NCI-H146 (cell line): Measurements from ENCODE around the gene RMND5B.

ENCODE experiments used
- DNase-seq: peaks from one replicate; lab custom pipeline; 2025; lab: John Stamatoyannopoulos, UW

RMND5B gene

DNA sequence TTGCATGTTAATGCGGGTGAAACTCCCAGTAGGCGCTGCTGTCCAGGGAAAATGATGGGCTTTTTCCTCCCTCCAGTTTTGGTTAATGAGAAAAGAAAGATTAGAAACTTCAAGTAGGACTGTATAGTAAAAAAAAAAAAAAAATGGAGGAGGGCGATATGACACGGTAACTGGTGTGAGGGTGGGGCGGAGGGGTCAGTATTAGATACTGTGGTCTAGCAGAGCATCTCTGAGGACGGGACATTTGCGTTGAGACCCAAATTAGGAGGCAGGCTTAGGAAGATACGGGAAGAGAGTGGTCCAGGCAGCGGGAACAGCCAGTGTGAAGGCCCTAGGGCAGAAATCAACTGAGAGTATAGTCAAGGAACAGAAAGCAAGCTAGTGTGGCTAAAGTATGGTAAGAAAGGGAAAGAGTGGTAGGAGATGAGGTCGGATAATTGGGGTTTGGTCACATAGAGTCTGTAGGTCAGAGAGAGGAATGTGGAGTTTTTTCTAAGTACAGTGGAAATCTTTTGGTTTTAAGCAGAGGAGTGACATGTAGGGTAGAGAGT lies 707 bp downstream of the RMND5B start:
- DNase-seq, result peak; percentile 30

DNA sequence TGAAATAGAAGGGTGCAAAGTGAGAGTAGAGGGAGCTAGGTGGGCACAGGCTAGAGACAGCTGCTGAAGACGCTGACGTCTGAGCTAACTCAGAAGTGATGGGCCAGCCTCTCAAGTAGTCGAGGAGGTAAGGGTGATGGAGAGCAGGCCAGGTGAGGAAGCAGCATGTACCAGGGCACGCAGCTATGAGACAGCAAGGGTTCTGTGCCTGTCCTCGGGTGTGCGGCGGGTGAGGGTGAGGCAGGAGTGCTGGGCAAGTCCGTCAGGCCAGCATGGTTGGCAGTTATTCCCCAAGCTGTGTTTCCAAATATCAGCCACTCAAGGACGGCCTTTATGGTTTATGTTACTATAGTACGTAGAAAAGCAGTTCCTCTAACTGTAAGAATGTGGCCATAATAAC lies 6.2 kb downstream of the RMND5B start:
- no peak for DNase-seq

DNA sequence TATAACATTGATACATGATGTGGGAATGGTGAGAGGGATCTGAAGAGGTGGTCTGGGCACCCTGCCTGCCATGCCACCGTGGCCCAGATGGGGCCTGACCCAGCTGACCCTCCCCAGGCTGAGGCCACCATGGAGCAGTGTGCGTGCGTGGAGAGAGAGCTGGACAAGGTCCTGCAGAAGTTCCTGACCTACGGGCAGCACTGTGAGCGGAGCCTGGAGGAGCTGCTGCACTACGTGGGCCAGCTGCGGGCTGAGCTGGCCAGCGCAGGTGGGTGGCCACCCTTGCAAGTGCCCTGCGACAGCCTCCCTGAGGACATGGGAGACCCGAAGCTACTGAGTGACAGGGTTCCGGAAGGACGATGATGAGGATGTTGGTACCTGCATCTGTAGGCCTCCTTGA lies 7.2 kb downstream of the RMND5B start:
- DNase-seq, result no peak

DNA sequence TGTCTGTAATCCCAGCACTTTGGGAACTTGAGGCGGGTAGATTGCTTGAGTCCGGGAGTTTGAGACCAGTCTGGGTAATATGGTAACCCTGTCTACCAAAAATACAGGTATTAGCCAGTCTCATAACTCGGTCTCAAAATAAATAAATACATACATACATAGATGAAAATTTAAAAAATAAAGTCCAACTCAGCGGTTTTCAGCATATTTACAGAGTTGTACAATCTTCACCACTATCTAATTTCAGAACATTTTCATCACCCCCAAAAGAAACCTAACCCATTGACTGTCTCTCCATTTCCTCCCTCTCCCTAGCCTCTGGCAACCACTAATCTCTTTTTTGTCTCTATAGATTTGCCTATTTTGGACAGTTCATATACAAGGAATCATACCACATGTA lies 10.7 kb downstream of the RMND5B start:
- DNase-seq, result no peak

DNA sequence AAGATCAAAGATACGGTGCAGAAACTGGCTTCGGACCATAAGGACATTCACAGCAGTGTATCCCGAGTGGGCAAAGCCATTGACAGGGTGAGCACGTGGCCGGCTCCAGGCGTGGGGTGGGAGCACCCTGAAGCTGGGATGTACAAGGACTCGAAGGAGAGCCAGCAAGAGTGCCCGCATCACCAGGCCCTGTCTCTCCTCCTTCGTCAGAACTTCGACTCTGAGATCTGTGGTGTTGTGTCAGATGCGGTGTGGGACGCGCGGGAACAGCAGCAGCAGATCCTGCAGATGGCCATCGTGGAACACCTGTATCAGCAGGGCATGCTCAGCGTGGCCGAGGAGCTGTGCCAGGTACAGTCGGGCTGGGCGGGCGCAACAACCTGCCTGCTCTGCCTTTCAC lies 11.8 kb downstream of the RMND5B start:
- no peak for DNase-seq

DNA sequence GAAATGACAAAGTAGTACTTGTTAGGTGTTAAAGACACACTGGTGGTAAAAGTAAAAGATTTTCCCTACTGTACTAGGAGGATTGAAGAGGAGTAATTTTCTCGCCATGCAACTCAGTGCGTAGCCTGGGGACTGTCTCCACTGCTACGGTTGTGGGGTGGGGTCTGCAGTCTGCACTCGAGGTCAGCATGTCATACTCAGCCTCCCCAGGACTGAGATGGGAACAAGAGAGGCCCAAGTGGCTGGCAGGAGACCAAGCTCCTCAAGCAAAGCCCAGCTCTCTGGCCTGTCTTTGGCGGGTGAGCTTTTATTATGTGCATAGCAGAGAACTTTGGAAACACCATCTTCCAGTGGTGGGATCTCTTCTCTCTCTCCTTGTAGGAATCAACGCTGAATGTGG lies 12.4 kb downstream of the RMND5B start:
- no peak for DNase-seq

DNA sequence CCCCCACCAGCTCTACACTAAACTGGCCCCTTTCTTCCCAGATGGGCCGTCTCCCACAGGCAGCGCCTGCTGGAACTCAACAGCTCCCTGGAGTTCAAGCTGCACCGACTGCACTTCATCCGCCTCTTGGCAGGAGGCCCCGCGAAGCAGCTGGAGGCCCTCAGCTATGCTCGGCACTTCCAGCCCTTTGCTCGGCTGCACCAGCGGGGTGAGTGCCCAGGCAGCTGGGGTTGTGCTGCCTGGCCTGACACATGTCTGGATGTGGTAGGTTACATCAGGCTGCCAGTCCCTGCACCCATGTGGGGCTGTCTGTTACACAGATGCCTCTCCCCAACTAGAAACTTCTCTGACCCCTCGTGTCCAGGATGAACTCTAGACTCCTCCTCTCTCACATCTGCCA lies 13.1 kb downstream of the RMND5B start:
- DNase-seq, result no peak

DNA sequence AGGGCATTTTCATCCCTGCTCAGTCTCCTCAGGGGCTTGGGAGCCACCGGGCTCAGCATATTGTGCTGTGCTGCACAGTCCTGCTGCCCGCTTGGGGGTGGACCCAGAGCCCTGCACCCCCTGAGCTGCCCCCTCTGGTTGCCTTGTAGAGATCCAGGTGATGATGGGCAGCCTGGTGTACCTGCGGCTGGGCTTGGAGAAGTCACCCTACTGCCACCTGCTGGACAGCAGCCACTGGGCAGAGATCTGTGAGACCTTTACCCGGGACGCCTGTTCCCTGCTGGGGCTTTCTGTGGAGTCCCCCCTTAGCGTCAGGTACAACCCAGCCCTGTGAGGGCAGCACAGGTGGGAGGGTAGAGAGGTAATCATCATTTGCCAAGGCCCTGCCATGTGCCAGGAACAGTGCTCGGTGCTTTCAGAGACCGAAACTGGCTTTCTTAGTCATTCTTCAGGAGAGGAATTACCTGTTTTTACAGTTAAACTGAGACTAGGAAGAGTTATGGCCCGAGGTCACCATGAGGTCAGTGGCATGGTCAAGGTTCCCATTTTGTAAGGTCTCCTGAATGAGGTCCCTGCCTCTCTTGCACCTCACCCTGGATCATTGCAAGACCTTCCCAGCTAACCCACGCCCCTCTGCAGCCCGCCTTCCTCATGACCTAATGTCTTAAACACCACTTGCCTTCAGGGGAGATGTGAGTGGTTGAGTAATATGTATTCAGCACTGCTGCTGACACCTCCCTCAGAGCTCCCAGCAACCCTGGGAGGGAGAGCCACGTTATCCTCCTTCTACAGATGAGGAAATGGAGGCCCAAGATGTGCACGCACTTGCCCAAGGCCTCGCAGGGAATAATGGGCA lies 15.4 kb downstream of the RMND5B start:
- DNase-seq, result peak; percentile 66

DNA sequence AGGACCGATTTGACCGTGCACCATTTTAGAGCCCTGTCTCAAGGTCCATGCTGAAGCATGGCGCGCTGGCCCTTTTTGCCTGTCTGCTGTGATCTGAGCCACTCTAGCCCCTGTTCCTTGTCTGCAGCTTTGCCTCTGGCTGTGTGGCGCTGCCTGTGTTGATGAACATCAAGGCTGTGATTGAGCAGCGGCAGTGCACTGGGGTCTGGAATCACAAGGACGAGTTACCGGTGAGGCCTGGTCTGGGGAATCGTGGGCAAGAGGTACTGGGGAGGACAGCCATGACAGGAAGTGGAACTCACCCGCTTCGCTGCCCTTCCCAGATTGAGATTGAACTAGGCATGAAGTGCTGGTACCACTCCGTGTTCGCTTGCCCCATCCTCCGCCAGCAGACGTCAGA lies 16.6 kb downstream of the RMND5B start:
- DNase-seq, result no peak

DNA sequence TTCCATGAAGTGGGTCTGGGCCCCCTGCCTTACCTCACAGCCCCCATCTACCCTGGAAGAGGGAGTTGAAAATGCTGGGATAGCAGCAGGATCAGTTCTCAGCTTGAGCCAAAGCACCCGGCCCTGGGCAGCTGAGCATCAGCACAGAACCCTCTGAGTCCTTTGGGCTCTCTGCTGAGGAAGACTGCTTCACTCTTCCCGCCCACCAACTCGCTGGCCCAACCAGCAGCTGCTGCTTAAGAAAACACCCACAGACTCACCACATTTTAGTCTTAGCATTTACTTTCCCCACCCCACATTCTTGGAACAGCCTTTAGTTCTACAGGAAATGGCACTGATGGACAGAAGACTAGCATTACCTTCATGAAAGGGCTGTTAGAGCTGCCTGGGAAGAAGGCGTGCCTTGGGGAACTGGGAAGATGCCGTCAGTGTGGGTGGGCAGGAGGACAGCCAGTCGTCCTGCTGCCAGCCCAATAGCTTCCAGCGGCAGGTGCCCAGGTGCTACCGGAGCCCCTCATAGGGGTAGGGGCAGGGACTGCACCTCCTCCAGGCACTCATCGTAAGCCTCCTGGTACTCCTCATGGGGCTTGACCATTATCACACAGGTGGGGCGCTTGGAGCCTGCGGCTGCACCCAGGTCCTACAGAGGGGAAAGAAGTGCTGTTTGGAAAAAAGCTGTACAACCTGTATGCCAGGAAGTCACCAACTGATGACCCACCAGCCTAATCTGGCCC lies 18.6 kb downstream of the RMND5B start:
- DNase-seq, result no peak

DNA sequence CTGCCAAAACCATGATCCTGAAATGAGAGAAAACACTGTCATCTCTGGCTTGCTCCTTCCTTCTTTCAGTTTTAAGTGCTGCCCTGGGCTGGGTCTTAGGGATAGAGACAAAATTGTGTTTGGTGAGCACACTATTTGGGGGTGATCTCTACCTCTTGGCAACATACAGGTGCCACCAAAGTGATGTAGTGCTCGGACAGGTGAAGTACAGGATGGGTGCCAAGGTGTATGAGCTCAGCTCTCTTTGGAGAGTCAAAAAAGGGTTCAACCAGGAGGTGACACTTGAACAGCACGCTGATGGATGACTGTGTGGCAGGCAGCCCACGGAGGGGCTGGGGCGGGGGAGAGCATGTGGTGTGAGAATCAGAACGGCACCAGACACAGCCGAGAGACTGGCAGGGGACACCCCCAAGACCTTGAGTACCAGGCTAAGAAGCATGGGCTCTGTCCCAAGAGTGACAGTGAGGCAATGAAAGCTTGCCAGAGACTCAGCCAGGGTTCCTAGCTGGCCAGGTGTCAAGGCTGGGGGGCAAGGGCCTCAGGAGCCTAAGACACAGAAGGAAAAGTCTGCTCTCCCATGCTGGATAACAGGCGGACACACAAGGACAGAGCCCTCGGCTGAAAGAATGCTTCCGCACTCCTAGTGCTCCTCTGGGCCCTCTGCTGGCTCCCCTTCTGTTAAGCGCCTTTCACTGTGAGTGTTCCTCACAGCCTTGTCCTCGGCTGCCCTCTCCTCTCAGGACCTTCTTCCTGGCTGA lies 20.3 kb downstream of the RMND5B start:
- no peak for DNase-seq

DNA sequence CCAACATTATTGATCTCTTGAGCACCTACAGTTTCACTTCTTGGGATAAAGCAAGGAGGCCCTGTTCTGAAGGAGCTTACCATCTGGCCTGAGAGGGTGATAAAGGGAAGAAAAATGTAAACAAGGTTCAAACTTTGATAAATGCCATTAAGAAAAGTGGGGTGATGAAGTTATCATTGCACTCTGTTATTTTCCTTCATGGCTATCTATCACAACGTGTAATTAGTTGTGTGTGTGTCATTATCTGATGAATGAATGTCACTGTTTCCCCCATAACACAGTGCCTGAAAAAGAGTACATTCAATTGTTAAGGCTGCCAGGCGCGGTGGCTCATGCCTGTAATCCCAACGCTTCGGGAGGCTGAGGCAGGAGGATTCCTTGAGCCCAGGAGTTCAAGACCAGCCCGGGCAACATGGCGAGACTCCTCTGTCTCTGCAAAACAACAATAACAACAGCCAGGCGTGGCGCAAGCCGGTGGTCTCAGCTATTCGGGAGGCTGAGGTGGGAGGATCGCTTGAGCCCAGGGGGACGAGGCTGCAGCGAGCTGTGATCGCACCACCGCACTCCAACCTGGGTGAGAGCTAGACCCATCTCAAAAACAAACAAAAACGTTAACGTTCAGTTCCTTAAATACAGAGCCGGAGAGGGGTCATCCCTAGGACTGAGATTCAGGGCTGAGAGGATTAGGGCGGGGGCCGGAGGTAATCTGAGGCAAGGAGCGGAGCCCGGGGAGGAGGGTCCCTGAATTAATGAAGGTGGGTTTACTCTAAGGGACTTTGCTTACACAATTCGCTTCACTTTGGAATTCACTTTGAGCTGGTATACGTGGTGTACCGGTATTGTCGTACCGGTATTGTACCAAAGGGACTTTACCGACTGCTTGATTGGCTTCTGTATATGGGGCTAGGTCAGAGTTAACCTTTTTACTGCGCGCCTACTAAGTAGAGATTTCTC lies 22.0 kb downstream of the RMND5B start:
- no peak for DNase-seq

DNA sequence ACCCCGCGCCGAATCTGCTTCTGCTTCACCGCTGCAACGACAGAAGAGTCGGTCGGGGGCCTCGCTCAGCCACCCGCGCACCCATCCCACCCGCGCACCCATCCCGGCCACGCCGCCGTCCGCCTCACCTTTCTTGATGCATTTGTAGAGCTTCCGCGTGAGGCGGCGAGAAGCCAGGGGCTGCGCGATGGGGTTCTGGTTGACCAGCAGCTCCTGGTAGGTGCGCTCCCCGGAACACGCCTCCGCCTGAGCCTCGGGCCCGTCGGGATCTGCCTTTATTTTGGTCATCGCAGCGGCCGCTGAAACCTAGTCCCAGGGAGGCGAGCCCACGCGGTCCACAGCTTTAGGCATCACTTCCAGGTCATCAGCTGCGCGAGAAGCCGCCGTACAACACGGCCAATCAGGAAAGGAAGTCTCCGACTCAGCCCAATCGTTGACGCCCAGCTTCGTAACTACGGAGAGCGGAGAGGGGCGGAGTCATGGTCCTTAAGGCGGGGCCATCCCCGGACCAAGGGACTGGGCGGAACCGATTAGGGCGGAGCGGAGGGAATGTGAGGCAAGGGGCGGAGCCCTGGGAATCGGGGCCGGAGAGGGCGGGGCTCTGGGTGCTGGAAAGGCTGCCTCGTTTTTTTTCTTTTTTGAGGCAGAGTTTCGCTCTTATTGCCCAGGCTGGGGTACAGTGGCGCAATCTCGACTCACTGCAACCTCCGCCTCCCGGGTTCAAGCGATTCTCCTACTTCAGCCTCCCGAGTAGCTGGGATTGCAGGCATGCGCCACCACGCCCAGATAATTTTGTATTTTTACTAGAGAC lies 22.9 kb downstream of the RMND5B start, which contains the start of gene NHP2:
NHP2 (minus strand) TSS at position 356 of the 811 bp plus-strand sequence; CDS start at position 288, 68 bp downstream.
- peak; percentile 95 for DNase-seq

DNA sequence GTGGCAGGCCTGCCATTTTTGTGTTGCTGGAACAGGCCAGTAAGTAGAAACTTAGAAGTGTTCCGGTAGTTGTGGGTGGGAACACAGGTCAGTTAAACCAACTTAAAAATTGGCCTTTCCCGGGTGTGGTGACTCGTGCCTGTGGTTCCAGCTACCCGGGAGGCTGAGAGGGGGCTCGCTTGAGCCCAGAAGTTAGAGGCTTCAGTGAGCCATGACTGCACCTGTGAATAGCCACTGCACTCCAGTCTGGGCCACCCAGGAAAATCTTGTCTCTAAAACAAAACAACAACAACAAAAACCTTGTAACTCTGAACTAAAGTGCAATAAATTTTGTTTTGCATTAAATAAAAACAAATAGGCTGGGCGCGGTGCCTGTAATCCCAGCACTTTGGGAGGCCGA lies 24.3 kb downstream of the RMND5B start:
- no peak for DNase-seq

DNA sequence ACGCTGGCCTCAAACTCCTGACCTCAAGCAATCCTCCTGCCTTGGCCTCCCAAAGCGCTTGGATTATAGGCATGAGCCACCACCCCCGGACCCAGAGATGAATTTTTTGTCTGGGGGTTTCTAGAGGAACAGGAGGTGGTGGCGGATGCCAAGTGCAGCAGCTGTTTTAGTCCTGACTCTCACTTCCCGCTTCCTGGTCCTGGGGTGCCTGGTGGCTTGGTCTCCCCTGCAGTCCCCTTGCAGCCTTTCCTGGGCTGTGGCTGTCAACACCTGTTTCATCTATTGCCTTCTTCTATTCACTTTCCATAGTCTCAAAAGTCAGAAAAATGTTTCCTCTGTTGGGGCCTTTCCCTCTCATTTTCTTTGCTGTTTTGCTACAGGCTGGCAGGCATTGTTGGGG lies 29.4 kb downstream of the RMND5B start:
- DNase-seq, result no peak

DNA sequence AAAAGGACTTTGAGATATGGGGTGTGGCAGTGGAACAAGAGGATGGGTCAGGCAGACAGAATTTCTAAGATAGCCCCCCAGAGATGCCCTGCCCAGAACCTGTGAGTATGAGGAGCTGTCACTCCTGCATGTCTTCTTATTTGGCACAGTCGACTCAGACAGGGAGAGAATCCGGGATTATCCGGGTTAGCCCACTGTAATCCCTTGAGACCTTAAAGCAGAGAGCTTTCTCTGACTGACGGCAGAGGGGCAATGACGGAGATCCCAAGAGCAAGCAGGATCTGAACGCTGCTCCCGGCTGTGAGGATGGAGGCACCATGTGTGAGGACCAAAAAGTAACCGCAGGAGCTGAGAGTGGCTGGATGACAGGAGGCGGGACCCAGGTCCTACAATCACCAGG lies 31.7 kb downstream of the RMND5B start:
- no peak for DNase-seq

DNA sequence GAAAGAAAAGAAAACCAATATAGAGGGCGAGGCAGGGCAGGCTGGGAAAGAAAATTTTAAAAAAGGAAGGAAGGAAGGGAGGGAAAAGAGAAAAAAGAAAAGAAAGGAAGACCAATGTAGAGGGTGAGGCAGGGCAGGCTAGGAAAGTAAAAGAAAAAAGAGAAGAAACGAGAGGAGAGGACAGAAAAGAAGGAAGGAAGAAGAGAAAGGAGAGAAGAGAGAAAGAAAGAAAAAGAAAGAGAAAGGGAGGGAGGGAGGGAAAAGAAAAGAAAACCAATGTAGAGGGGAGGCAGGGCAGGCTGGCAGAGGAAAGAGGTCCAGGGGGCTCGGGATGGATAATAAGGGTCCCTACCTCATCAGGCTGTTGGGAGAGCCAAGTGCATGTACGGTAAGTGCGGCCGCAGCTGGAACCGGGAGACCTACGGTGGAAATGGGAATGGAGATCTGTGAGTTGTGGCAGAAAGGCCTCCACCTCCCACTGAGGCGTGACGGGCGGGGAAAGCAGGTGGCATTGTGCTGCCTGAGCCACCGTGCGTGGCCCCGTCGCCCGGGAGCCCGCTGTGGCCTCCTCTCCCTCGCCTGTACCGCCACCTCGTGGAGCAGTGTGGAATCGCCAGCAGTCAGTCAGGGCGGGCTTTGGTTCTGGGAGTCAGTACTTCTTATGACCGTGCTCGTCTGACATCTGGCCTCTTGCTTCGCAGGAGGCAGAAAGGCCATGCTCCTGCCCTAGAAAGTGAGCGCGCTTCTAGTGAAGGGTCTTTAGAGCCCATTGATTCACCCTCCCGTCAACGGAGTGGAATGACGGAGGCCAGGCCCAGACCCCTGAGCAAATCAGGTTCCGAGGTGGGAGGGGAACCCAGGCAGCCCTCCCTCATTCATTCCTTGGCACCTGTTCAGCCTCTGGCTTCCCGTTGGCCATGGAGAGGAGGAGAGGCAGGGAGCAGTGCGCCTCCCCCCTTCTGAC lies 33.2 kb downstream of the RMND5B start:
- DNase-seq, result peak; percentile 86

DNA sequence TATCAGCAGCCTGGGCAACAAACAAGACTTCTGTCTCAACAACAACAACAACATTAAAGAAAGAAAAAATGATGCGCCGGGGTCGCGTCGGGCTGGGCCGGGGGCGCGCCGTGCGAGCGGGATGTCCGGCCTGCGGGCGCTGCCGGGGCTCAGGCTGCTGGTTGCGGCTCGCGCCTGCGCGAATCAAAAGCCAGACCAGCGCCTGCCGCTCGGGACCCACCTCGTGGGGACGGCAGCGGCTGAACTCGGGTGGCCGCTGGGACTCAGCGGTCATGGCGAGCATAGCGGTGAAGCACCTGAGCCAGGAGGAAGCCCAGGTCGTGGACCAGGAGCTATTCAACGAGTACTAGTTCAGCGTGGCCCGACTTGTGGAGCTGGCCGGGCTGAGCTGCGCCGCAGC lies 34.8 kb downstream of the RMND5B start:
- no peak for DNase-seq

DNA sequence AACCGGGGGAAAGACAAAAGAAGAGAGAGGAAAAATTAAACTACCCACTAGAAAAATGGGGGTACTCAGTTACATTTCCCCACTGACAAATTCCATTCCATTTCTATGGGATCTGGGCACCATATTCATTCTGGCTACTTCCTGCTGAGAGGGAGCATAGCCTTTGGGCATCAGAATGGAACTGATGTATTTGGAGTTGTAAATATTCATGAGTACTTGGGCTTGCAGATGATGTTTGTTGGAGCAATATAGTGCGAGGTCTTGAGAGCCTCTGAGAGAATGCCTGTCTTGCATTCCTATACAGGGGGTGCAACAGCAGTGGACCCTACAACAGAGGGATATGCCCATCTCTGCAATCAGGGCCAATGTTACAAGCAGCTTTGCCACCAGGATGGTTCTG lies 39.6 kb downstream of the RMND5B start:
- no peak for DNase-seq
